GM10847 (cell line): ENCODE data around the gene HIC1.

Experiments
- POLR2A ChIP-seq: IDR thresholded peaks from 2 replicates; pipeline ENCODE4 v1.6.1; 2011; ENCODE audit not compliant: insufficient read length; ENCODE audit errors: extremely low read depth

The HIC1 gene, protein sequence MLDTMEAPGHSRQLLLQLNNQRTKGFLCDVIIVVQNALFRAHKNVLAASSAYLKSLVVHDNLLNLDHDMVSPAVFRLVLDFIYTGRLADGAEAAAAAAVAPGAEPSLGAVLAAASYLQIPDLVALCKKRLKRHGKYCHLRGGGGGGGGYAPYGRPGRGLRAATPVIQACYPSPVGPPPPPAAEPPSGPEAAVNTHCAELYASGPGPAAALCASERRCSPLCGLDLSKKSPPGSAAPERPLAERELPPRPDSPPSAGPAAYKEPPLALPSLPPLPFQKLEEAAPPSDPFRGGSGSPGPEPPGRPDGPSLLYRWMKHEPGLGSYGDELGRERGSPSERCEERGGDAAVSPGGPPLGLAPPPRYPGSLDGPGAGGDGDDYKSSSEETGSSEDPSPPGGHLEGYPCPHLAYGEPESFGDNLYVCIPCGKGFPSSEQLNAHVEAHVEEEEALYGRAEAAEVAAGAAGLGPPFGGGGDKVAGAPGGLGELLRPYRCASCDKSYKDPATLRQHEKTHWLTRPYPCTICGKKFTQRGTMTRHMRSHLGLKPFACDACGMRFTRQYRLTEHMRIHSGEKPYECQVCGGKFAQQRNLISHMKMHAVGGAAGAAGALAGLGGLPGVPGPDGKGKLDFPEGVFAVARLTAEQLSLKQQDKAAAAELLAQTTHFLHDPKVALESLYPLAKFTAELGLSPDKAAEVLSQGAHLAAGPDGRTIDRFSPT

DNA sequence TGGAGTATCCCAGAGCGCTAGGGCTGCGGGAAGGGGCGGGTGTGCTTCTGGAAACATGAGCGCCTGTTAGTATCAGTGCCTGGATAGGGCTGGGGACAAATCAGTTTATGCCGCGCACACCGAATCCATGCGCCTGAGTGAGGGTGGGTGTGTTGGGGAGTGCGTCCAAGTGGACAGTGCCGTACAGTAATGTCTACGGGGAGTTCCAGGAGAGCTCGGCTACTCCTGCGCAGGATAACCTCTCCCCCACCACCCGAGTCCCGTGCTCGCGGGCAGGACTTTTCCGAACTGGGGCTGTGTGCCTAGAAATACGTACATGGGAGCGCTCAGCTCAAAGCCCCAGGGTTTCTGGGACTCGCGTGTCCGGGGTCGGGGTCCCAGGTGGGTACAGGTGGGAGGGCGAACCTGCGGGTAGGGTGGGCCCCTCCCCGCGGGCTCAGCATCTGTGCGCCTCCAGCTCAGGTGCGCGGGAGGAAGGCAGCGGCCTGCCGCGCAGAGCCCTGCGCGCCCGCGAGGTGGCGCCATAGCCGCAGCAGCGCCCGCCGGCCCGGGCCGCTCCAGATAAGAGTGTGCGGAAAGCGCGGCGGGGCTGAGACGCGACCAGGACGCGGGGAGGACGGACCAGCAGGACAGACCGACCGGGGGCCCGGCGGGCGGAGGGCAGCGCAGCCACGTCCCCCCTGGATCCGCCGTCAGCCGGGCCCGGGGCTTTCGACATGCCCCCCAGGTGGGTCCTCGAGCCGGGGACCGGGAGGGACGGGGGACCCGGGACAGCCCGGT lies at the start of gene HIC1:
TSS of gene HIC1 (plus strand) at position 592 of the 780 bp plus-strand sequence. CDS start 1,588 bp downstream, outside the sequence.
- TF ChIP-seq POLR2A: peak; percentile 74

GRCh38 chr17:2008332-2009126 lies 46.4 kb upstream of the HIC1 start:
- TF ChIP-seq POLR2A: no peak

DNA sequence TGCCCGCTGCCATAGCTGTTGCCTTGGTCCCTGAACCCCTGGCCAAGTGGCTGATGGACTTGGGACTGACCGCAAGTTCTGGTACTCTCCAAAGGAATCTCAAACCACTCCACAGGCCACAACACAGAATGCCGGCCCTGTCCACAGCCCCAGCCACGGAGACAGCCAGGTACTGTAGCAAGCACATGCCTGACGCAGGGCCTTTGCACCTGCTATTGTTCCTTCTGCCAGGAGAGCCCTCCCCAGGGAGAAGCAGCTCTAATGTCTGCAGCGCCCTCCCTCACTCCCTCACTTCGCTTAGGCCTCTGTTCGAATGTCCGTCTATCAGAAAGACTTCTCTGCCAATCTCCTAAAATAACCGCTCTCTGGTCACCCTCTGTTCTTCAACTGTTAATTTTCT lies 45.2 kb upstream of the HIC1 start:
- no peak for TF ChIP-seq POLR2A

DNA sequence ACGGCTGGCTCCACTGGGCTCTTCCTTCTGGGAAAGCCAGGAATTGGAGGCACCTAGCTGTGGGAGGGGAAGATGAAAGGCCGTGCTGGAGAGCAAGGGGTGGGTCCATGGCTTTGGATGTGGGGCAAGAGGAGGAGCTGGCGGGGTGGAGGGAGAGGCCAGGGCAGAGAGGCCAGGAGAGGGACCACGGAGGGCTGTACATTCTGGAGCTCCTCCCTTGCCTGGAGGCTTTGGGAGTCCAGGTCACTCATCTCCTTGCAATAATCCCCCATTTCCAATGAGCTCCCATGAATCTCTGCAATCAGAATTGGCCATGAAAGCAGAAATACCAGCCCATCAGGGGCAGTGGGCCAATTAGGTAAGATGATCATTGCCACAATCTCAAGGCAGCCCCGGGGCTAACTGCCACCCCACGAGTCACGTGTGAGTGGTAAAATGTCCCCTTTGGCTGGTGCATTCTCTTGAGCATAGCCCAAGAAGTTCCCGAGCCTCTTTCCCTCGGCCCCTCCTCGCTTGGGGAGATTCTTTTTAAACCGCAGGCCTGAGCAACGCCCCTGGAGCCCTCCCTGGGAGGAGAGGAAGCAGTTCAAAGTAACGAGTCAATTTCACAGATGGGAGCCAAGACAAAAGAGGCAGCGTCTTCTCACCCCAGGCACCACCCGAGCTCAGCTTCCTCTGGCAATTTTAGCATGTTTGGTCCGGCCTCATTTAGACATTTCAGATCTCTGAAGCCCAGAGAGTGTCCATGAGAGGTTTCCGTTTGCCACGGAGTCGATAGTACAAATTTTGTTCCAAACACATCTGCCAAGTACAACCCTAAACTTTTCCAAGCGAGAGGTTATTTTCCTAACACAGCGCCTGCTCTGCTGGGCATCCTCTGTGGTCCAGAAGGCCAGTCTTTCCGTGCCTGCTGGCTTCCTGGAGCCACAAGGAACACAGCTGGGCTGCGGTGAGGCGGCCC lies 43.2 kb upstream of the HIC1 start:
- TF ChIP-seq POLR2A: no peak

GRCh38 chr17:2012499-2012898 lies 42.4 kb upstream of the HIC1 start:
- TF ChIP-seq POLR2A: no peak

- no peak for TF ChIP-seq POLR2A
These were observed 40.9 kb upstream of the HIC1 start for GRCh38 chr17:2013994-2014317.

DNA sequence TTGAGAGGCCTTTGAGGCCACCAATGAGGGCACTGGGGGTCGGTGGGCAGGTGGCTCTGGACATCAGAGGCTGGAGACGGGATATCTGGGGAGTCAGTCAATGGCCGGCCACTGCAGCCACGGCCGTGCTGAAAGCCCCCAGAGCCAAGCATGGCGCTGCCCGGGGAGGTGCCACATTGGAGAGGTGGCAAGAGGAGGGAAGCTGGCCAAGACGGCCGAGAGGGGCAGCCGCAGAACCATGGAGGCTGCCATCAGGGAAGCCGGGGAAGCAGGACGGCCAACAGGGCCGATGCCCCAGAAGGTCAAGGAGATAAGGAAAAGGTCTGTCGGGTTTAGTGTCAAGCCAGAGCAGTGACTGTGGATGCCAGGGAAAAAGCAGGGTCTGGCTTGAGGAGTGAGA lies 39.6 kb upstream of the HIC1 start:
- TF ChIP-seq POLR2A: no peak

DNA sequence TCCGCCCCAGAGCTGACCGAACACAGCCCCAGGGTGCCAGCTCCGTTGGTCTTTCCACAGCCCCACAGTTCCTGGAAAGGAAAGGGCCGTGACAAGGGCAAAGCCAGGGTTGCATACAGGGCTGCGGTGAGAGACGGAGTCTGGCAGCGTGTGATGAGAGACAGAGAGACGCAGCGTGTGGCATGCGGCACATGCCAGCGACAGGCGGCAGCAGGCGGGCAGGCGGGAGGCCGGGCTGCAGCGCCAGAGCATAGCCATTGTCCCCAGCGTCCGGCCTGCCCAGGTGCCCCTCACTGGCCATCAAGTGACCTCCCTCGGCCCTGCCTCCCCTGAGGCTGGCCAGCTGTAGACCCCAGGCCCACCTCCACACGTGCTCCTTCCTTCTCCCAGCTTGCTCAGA lies 38.4 kb upstream of the HIC1 start:
- no peak for TF ChIP-seq POLR2A

DNA sequence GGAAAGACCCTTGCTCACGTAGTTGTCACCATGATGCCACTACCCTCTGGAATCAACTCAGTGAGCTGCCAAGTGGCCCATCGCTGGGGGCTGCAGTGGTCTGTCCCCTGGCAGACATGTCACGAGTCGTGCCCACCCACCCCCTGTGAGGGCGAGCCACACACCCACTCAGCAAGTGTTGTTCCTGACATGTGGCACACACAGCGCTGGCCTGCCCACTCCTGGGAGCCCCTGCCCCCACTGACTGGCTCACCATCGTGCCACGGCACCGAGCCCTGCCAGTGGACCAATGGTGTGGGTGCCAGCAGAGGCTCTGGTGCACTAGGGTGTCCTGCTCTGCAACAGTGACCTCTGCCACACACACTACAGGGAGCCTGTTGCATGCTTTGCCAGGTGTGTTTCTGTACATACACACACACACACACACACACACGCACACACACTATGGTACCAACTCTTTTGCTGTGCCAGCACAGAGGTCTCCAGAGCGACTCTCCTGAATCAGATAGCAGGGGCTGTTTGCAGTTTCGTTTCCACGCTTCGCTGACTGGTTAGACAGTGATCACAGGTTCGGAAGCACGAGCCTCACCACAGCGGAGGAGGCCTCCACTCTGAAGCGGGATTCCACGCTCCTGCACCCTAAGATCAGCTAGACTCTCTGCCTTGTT lies 37.5 kb upstream of the HIC1 start:
- TF ChIP-seq POLR2A: no peak

GRCh38 chr17:2018716-2019510 lies 36.0 kb upstream of the HIC1 start:
- no peak for TF ChIP-seq POLR2A

- TF ChIP-seq POLR2A: no peak
These were observed 35.2 kb upstream of the HIC1 start for GRCh38 chr17:2019723-2020122.

DNA sequence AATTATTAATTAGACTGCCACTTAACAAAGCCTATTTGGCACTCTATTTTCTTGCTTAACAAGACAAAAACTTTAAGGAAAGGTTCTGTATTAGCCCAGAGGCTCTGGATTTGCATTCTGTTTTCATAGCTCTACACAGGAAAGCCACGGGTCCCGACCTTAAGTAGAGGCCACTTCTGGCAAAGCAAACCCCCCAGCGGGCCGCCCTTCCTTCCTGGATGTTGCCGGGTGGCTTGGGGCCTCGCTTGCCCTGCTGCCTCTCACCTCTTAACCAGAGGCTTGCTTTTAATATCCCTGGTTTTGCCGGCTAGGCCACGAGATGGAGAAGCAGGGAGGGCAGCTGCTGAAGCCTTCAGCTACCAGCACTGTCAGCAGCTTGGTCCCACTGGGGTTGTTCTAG lies 34.2 kb upstream of the HIC1 start:
- TF ChIP-seq POLR2A: no peak
